Lower leg skin (tissue), 4 donors: ENCODE measurements around the gene ITPKC. TPM values are rescaled to one million over a fixed set of nuclear protein-coding genes. Genes with fewer than 3 reads are reported as not detected.
"Not testable (repeated sequence)": the region's sequence is repeated elsewhere in the genome, so short reads cannot be mapped to it uniquely, and the experiment has no call there.

Experiments used
- DNase-seq, 2 donors: peaks; one replicate each; pipeline ENCODE4 v3.0.0-alpha.2; 2019; ENCODE audit warnings: low spot score in 2 of 2
- H3K4me3 ChIP-seq: fragments of 200-600 bp; sonication (generic); 2 replicates; pipeline ENCODE4 v1.5.1; 2017; ENCODE audit warnings: mild to moderate bottlenecking, low read depth; ENCODE audit not compliant: poor library complexity, severe bottlenecking
- POLR2A ChIP-seq, 2 donors: fragments of 450-650 bp; IDR thresholded peaks; one replicate each; pipeline ENCODE4 v1.6.1; 2016 to 2017; ENCODE audit warnings: antibody characterized with exemption in 2 of 2, mild to moderate bottlenecking in 1 of 2, moderate library complexity in 1 of 2
- WGBS, 2 donors: methylation state at CpG; one replicate each; pipeline ENCODE4 v1.1.5; 2018; 5-methylcytosine and 5-hydroxymethylcytosine counted together
- intact Hi-C: fragments of 100-400 bp; cut with DNase I; formaldehyde crosslinking; loops from one replicate; pipeline ENCODE4 v1.15.0; 2023; ENCODE audit warnings: low total_unique reads
- total RNA-seq, 4 donors: library from RNA; depleted of rRNA; stranded (reverse); fragments of >200 nt; gene quantifications; one replicate each; pipeline ENCODE4 v1.1.0, GENCODE V29; 2016
- TF ChIP-seq, protein P1 (sequence below), 3 donors: fragments of 450-650 bp; IDR thresholded peaks; one replicate each; pipeline ENCODE4 v1.5.1; 2016; ENCODE audit warnings: antibody characterized with exemption in 3 of 3, mild to moderate bottlenecking in 3 of 3, moderate library complexity in 2 of 3

ITPKC gene
- total RNA-seq, 4 donors from 2014 or later, result 83.1 to 104 (median 93.6) TPM

DNA sequence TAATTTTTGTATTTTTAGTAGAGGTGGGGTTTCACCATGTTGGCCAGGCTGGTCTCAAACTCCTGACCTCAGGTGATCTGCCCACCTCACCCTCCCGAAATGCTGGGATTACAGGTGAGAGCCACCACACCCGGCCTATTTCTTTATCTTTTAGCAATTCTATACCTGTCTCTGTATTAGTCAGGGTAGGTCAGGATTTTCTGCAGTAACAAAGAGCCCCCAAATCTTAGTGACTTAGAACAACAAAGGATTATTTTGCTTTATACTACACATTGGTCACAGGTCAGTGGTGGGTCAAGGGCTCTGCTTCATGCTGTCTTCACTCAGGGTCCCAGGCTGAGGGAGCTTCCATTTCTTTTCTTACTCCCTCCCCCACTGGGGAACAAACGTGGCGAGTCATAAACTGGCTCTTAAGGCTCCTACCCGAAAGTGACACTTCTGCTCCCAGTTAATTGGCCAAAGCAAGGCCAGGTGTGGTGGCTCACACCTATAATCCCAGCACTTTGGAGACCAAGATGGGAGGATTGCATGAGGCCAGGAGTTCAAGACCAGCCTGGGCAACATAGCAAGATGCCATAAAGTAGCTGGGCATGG is 6.8 kb downstream of the ITPKC start:
- TF ChIP-seq, protein P1, sequence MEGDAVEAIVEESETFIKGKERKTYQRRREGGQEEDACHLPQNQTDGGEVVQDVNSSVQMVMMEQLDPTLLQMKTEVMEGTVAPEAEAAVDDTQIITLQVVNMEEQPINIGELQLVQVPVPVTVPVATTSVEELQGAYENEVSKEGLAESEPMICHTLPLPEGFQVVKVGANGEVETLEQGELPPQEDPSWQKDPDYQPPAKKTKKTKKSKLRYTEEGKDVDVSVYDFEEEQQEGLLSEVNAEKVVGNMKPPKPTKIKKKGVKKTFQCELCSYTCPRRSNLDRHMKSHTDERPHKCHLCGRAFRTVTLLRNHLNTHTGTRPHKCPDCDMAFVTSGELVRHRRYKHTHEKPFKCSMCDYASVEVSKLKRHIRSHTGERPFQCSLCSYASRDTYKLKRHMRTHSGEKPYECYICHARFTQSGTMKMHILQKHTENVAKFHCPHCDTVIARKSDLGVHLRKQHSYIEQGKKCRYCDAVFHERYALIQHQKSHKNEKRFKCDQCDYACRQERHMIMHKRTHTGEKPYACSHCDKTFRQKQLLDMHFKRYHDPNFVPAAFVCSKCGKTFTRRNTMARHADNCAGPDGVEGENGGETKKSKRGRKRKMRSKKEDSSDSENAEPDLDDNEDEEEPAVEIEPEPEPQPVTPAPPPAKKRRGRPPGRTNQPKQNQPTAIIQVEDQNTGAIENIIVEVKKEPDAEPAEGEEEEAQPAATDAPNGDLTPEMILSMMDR (IDR thresholded peaks at IDR 0.05), result no peak
- no peak for TF ChIP-seq POLR2A (IDR thresholded peaks at IDR 0.05)
- WGBS, 2 donors, result 88 to 91% methylated on average over 5 of the region's 5 CpGs
- H3K4me3 ChIP-seq, result no peak overlapping the region
- intact Hi-C loops, result no loop called here
- DNase-seq, result no peak

DNA sequence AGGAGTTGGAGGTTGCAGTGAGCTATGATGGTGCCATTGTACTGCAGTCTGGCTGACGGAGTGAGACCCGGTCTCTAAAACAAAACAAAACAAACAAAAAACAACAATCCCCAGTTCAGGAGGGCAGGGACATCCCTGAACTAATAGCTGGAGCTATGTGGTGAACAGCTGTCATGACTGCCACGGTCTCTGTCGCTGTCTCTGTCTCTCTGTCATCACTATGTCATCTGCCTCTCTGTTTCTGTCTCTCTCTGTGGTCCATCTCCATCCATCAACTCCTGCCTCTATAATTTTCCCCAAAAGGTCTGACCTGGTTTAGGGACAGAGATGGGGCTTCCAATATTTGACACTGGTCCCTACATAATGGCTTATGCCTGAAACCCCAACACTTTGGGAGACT is 7.4 kb downstream of the ITPKC start:
- intact Hi-C loops, result no loop called here
- WGBS, 2 donors, result 95% methylated on average over 4 of the region's 4 CpGs
- no peak for DNase-seq
- TF ChIP-seq, protein P1 (IDR thresholded peaks at IDR 0.05), result no peak
- no peak for TF ChIP-seq POLR2A (IDR thresholded peaks at IDR 0.05)
- H3K4me3 ChIP-seq, result no peak overlapping the region

DNA sequence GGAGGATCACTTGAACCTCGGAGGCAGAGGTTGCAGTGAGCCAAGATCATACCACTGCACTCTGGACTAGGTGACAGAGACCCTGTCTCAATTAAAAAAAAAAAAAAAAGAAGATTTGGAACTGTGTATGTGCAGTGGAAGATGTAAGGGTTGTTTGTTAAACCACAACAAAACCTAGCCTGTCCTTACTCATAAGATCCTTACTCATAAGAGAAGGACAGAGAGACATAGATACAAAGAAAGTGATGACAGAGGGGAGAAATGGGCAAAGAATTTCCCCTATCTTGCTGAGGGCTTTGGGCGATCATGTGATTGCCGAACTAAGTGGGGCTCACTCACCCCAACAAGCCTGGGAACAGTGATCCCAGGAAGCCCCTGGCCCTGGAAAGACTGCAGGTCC is 7.9 kb downstream of the ITPKC start:
- intact Hi-C loops, result no loop called here
- whole genome bisulfite sequencing, 2 donors, result 94% methylated on average over 3 of the region's 3 CpGs
- no peak for DNase-seq
- TF ChIP-seq, protein P1 (IDR thresholded peaks at IDR 0.05), result no peak
- TF ChIP-seq POLR2A (IDR thresholded peaks at IDR 0.05), result no peak
- no peak overlapping the region for H3K4me3 ChIP-seq

DNA sequence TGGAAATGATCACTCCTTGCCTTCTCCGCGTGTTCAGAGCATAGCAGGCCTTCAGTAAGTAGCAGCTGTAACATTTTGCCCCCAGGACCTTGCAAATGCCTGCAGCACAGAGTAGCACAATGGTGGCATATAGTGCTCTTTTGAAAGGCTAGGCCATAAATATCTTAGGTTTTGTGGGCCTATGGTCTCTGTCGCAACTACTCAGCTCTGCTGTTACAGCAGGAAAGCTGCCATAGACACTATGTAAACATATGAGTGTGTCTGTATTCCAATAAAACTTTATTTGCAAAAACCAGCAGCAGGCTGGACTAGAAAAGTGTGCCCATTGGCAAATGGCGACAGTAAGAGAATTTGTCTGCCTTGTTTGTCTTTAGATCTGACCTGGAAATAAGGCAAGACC is 9.4 kb downstream of the ITPKC start:
- WGBS, 2 donors, result 92 to 97% methylated on average over 4 of the region's 4 CpGs
- DNase-seq, result no peak
- intact Hi-C loops, result no loop called here
- no peak overlapping the region for H3K4me3 ChIP-seq
- TF ChIP-seq POLR2A (IDR thresholded peaks at IDR 0.05), result no peak
- TF ChIP-seq, protein P1 (IDR thresholded peaks at IDR 0.05), result no peak

DNA sequence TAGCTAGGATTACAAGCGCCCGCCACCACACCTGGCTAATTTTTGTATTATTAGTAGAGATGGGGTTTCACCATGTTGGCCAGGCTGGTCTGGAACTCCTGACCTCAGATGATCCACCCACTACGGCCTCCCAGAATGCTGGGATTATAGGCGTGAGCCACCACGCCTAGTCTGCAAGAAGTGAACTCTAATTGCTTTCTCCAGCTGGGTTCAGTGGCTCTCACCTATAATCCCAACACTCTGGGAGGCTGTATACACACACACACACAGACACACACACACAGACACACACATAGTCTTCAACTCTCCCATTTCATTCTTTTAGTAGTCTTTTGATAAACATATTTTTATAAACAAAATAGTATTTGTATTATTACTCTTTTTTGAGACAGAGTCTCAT is 13.2 kb downstream of the ITPKC start:
- 81 to 89% methylated on average over 5 of the region's 5 CpGs for WGBS, 2 donors
- DNase-seq, H3K4me3 ChIP-seq, intact Hi-C loops: not testable (repeated sequence)

DNA sequence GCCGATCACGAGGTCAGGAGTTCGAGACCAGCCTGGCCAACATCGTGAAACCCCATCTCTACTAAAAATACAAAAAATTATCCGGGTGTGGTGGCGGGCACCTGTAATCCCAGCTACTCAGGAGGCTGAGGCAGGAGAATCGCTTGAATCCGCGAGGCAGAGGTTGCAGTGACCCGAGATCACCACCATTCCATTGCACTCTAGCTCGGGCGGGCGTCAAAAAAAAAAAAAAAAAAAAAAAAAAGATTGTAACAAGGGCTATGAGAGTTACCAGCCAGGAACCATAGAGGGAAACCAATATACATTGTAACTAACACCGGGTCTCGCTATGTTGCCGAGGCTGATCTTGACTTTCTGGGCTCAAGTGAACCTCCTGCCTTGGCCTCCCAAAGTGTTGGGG is 15.4 kb downstream of the ITPKC start:
- WGBS, 2 donors, result 96 to 98% methylated on average over 16 of the region's 16 CpGs
- intact Hi-C loops, DNase-seq, H3K4me3 ChIP-seq: not testable (repeated sequence)

DNA sequence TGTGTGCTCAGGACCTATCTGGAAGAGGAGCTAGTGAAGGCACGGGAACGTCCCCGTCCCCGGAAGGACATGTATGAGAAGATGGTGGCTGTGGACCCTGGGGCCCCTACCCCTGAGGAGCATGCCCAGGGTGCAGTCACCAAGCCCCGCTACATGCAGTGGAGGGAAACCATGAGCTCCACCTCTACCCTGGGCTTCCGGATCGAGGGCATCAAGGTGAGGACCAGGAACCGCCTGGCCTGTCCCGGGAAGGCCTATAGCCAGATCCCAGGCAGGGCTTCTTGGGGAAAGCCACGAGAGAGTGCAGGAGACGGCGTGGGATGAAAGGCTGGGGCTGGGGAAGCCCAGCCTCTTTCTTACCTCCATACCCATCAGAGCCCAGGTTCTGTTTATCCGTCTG is 16.2 kb downstream of the ITPKC start:
- H3K4me3 ChIP-seq, result no peak overlapping the region
- TF ChIP-seq, protein P1 (IDR thresholded peaks at IDR 0.05), result no peak
- TF ChIP-seq POLR2A (IDR thresholded peaks at IDR 0.05), result no peak
- DNase-seq, result no peak
- intact Hi-C loops, result no loop called here
- WGBS, 2 donors, result 95 to 96% methylated on average over 13 of the region's 13 CpGs
